Measurements from ENCODE around the gene APOL1.

DNA sequence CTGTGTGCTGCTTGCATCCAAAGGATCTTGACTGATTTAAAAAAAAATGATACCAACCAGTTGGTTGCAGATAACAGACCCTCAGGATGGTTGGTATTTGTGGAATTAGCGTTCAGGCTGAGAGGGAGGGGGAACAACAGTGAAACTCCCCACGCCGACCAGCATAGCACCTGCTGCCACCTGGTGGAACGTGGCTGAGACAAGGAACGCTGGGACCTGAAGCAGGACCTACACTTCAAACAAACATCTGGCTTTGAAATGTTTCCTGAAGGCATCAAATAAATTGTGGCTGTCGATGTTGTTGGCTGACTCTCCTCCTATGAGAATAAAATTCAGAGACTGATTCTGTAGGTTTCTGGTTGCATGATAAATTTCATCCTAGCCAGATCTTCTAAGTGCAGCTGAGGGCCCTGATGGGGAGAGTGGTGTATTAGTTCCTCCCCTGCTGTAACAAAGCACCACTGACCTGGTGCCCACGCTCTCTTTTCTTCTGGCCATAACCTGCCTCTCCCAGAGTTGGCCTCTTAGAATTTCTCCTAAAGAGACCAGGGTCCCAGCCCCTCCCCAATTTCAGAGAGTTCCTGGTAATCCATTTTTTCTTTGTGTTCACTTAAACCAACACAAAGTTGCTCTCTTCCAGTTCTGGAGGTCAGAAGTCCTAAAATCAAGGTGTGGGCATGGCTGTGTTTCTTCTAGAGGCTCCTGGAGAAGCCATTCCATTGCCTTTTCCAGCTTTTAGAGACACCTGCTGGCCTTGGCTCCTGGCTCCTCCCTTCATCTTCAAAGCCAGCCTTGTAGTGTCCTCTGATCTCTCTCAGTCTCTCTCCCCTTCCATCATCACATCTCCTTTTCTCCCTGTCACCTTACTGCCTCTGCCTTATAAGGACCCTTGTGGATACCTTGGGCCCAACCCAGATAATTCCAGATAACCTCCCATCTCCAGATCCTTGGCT is 30.9 kb upstream of the APOL1 start:
- TF ChIP-seq, protein P1, sequence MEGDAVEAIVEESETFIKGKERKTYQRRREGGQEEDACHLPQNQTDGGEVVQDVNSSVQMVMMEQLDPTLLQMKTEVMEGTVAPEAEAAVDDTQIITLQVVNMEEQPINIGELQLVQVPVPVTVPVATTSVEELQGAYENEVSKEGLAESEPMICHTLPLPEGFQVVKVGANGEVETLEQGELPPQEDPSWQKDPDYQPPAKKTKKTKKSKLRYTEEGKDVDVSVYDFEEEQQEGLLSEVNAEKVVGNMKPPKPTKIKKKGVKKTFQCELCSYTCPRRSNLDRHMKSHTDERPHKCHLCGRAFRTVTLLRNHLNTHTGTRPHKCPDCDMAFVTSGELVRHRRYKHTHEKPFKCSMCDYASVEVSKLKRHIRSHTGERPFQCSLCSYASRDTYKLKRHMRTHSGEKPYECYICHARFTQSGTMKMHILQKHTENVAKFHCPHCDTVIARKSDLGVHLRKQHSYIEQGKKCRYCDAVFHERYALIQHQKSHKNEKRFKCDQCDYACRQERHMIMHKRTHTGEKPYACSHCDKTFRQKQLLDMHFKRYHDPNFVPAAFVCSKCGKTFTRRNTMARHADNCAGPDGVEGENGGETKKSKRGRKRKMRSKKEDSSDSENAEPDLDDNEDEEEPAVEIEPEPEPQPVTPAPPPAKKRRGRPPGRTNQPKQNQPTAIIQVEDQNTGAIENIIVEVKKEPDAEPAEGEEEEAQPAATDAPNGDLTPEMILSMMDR (IDR thresholded peaks at IDR 0.05 in 8 of 11, conservative IDR thresholded peaks at IDR 0.05 in 3 of 11): peak; percentile 28 to 72 (median 56)
- peak in 1 of 3 donors; percentile 36 for TF ChIP-seq POLR2AphosphoS5 (IDR thresholded peaks at IDR 0.05)
- no peak for TF ChIP-seq POLR2A (IDR thresholded peaks at IDR 0.05)
